ENCODE data around the gene OGDHL. TPM values are rescaled to one million over a fixed set of nuclear protein-coding genes. Genes with fewer than 3 reads are reported as not detected.

Gene OGDHL
- total and polyA plus RNA-seq, 9 of the 15 experiments (the other 6 are each of a cell fraction or from before 2014, with no cell fraction given) = 0.01 to 1.8 (median 0.91) TPM

GRCh38 chr10:49751216-49751615 lies 10.9 kb downstream of the OGDHL start (continued):
- TF ChIP-seq ZNF518B (CRISPR knock-in tag; IDR thresholded peaks at IDR 0.05) (no peak), PCBP2 (IDR thresholded peaks at IDR 0.05; ENCODE audit: low read depth, low read length, poor library complexity, severe bottlenecking) (no peak)

- Histone ChIP-seq H3K4me2 (ENCODE audit: insufficient read depth, low read length) (no peak overlapping the region), H3K9me1 (ENCODE audit: control insufficient read depth, insufficient read depth, low read length) (no peaks in the 10 kb centered on the region), H3K9ac (ENCODE audit: insufficient read depth in 1 of 2, low read depth in 2 of 2, low read length in 2 of 2) (no peak overlapping the region), H4K20me1 (replicated peaks; ENCODE audit: control insufficient read depth, insufficient read depth, low read length) (peaks cover 24% of the 10 kb centered on the region; the same call in 1 of the 2 replicates), H3K4me3 (no peak overlapping the region), H3K27ac (ENCODE audit: extremely low read depth, low read depth, low read length) (no peak overlapping the region), H3K4me1 (replicated peaks in 1 of 2; ENCODE audit: control insufficient read depth in 2 of 2, insufficient read depth in 2 of 2, low read length in 2 of 2) (no peaks in the 10 kb centered on the region), H3K79me2 (ENCODE audit: control insufficient read depth, insufficient read depth, low read length) (no peaks in the 10 kb centered on the region), H2AFZ (ENCODE audit: low read depth, low read length) (no peak overlapping the region), H3K36me3 (ENCODE audit: control insufficient read depth, insufficient read depth, low read length) (no peaks in the 10 kb centered on the region), H3K27me3 (ENCODE audit: control insufficient read depth in 2 of 2, insufficient read depth in 2 of 2, low read length in 2 of 2) (peaks cover 6 to 53% of the 10 kb centered on the region in 2 experiments; a peak in 4 of 5 replicates), H3K9me3 (replicated peaks; ENCODE audit: control insufficient read depth, insufficient read depth, low read depth, low read length) (no peaks in the 10 kb centered on the region)
- FAIRE-seq (no peak), ATAC-seq (no peak), DNase-seq (ENCODE audit: extremely low read depth in 1 of 4, low spot score in 3 of 4) (peak in 1 of 4 experiments; percentile 7)
- ChIA-PET CTCF (ENCODE audit: low intra/inter-chr PET ratio) (no interaction called here), POLR2A (no interaction called here)
- in situ Hi-C loops (cut with MboI) = no loop called here
- WGBS (ENCODE audit: insufficient coverage, low coverage, missing lambda C conversion rate) = 4% methylated on average over 9 of the region's 9 CpGs
- BruUV-seq (replicated peaks) = no TSS peak
- intact Hi-C loops (cut with micrococcal nuclease) = no loop called here
- no peak for TF ChIP-seq E2F1 (CRISPR knock-in tag; IDR thresholded peaks at IDR 0.05)
- no peak for TF ChIP-seq CEBPZ (IDR thresholded peaks at IDR 0.05; ENCODE audit: borderline replicate concordance, low read depth, low read length)
- TF ChIP-seq SIRT6 (IDR thresholded peaks at IDR 0.05; ENCODE audit: low read depth, low read length) = no peak
- no peak for TF ChIP-seq YBX1 (IDR thresholded peaks at IDR 0.05)
- TF ChIP-seq HNRNPH1 (optimal IDR thresholded peaks at IDR 0.05; ENCODE audit: low read depth, low read length) = no peak
- no peak for TF ChIP-seq THAP7 (CRISPR knock-in tag; IDR thresholded peaks at IDR 0.05)
- no peak for TF ChIP-seq MXI1 (IDR thresholded peaks at IDR 0.05; ENCODE audit: low read depth, low read length)
- no peak for TF ChIP-seq FOXJ3 (CRISPR knock-in tag; IDR thresholded peaks at IDR 0.05)
- TF ChIP-seq ZNF282 (CRISPR knock-in tag; IDR thresholded peaks at IDR 0.05) = no peak
- TF ChIP-seq RHOXF2B (CRISPR knock-in tag; conservative IDR thresholded peaks at IDR 0.05) = no peak
- no peak for TF ChIP-seq ZNF778 (CRISPR knock-in tag; IDR thresholded peaks at IDR 0.05)
Observed at GRCh38 chr10:49750546-49750945, 11.6 kb downstream of the OGDHL start.

All from K562 (cell line).